ENCODE measurements around the gene GOLGA8S. TPM values are rescaled to one million over a fixed set of nuclear protein-coding genes. Genes with fewer than 3 reads are reported as not detected.
A peak's percentile ranks its signal among the peaks of the same experiment; 100 is the strongest.
"Not testable (repeated sequence)": the region's sequence is repeated elsewhere in the genome, so short reads cannot be mapped to it uniquely, and the experiment has no call there.

The GOLGA8S gene
- polyA plus RNA-seq (2011; rRNA removed) (0.01 and 0.04 TPM in 2 replicates), polyA minus RNA-seq (2011; rRNA and poly(A)+ RNA removed) (not detected in 2 replicates)

- DNase-seq (ENCODE audit: low read depth); H3K27me3 ChIP-seq (ENCODE audit: control insufficient read depth, insufficient read depth, low read length); CTCF ChIA-PET; POLR2A ChIA-PET; H3K36me3 ChIP-seq (ENCODE audit: control insufficient read depth, insufficient read depth, low read length); H3K4me3 ChIP-seq (ENCODE audit: low read depth, low read length): not testable (repeated sequence)
These were observed at the start of gene GOLGA8S for GRCh38 chr15:23354448-23354847. Gene GOLGA8S (plus strand): TSS chr15:23354748. CDS start chr15:23354810, 62 bp downstream.

GRCh38 chr15:23304805-23305204 lies 49.7 kb upstream of the GOLGA8S start:
- CTCF ChIA-PET; DNase-seq (ENCODE audit: low read depth); POLR2A ChIA-PET; H3K27me3 ChIP-seq (ENCODE audit: control insufficient read depth, insufficient read depth, low read length); H3K36me3 ChIP-seq (ENCODE audit: control insufficient read depth, insufficient read depth, low read length): not testable (repeated sequence)
- H3K4me3 ChIP-seq (ENCODE audit: low read depth, low read length) = peak overlapping the region; percentile 23

- H3K4me3 ChIP-seq (ENCODE audit: low read depth, low read length); DNase-seq (ENCODE audit: low read depth); POLR2A ChIA-PET; CTCF ChIA-PET; H3K36me3 ChIP-seq (ENCODE audit: control insufficient read depth, insufficient read depth, low read length); H3K27me3 ChIP-seq (ENCODE audit: control insufficient read depth, insufficient read depth, low read length): not testable (repeated sequence)
These were observed 48.6 kb upstream of the GOLGA8S start for GRCh38 chr15:23305921-23306320.

- CTCF ChIA-PET; H3K4me3 ChIP-seq (ENCODE audit: low read depth, low read length); H3K36me3 ChIP-seq (ENCODE audit: control insufficient read depth, insufficient read depth, low read length); DNase-seq (ENCODE audit: low read depth); H3K27me3 ChIP-seq (ENCODE audit: control insufficient read depth, insufficient read depth, low read length); POLR2A ChIA-PET: not testable (repeated sequence)
These were observed 43.3 kb upstream of the GOLGA8S start for GRCh38 chr15:23311233-23311632.

GRCh38 chr15:23334096-23334495 lies 20.5 kb upstream of the GOLGA8S start, which contains the start of gene GOLGA6L26:
Gene GOLGA6L26 (minus strand): TSS chr15:23334196. CDS start chr15:23334135, 61 bp downstream.
- H3K36me3 ChIP-seq (ENCODE audit: control insufficient read depth, insufficient read depth, low read length); H3K27me3 ChIP-seq (ENCODE audit: control insufficient read depth, insufficient read depth, low read length); POLR2A ChIA-PET; CTCF ChIA-PET; H3K4me3 ChIP-seq (ENCODE audit: low read depth, low read length); DNase-seq (ENCODE audit: low read depth): not testable (repeated sequence)

- H3K4me3 ChIP-seq (ENCODE audit: low read depth, low read length); POLR2A ChIA-PET; H3K36me3 ChIP-seq (ENCODE audit: control insufficient read depth, insufficient read depth, low read length); DNase-seq (ENCODE audit: low read depth); CTCF ChIA-PET; H3K27me3 ChIP-seq (ENCODE audit: control insufficient read depth, insufficient read depth, low read length): not testable (repeated sequence)
These were observed 8.1 kb downstream of the GOLGA8S start for GRCh38 chr15:23362622-23363021.

GRCh38 chr15:23364261-23364660 lies 9.7 kb downstream of the GOLGA8S start:
- H3K36me3 ChIP-seq (ENCODE audit: control insufficient read depth, insufficient read depth, low read length); H3K4me3 ChIP-seq (ENCODE audit: low read depth, low read length); CTCF ChIA-PET; H3K27me3 ChIP-seq (ENCODE audit: control insufficient read depth, insufficient read depth, low read length); POLR2A ChIA-PET; DNase-seq (ENCODE audit: low read depth): not testable (repeated sequence)

- no peaks in the 10 kb centered on the region for H3K36me3 ChIP-seq (ENCODE audit: control insufficient read depth, insufficient read depth, low read length)
- no peak overlapping the region for H3K4me3 ChIP-seq (ENCODE audit: low read depth, low read length)
- CTCF ChIA-PET = no interaction called here
- DNase-seq (ENCODE audit: low read depth) = no peak
- POLR2A ChIA-PET = no interaction called here
- H3K27me3 ChIP-seq (ENCODE audit: control insufficient read depth, insufficient read depth, low read length) = no peaks in the 10 kb centered on the region
- no peak for TF ChIP-seq CTCF (IDR thresholded peaks at IDR 0.05; ENCODE audit: insufficient read depth, low read depth, low read length)
These were observed 16.0 kb downstream of the GOLGA8S start for GRCh38 chr15:23370578-23370977.

- CTCF ChIA-PET; H3K36me3 ChIP-seq (ENCODE audit: control insufficient read depth, insufficient read depth, low read length); POLR2A ChIA-PET; DNase-seq (ENCODE audit: low read depth); H3K27me3 ChIP-seq (ENCODE audit: control insufficient read depth, insufficient read depth, low read length); H3K4me3 ChIP-seq (ENCODE audit: low read depth, low read length): not testable (repeated sequence)
These were observed 16.6 kb downstream of the GOLGA8S start for GRCh38 chr15:23371134-23371533.

- POLR2A ChIA-PET; H3K27me3 ChIP-seq (ENCODE audit: control insufficient read depth, insufficient read depth, low read length); DNase-seq (ENCODE audit: low read depth); H3K36me3 ChIP-seq (ENCODE audit: control insufficient read depth, insufficient read depth, low read length); CTCF ChIA-PET; H3K4me3 ChIP-seq (ENCODE audit: low read depth, low read length): not testable (repeated sequence)
These were observed 17.3 kb downstream of the GOLGA8S start for GRCh38 chr15:23371868-23372267.

Measured in BJ (cell line).